Endothelial cell of umbilical vein (primary cell): ENCODE data around the gene SLC15A5. TPM values are rescaled to one million over a fixed set of nuclear protein-coding genes. Genes with fewer than 3 reads are reported as not detected.

Experiments
- BruUV-seq: library from RNA; stranded (reverse); fragments of 400-500 nt; replicated peaks from 2 replicates; lab custom pipeline; 2021; lab: Mats Ljungman, UMichigan
- CTCF ChIA-PET: fragments of 300-600, 350-600 bp; sonication (Branson Sonifier 250); formaldehyde crosslinking; loops from one replicate; lab custom pipeline; 2021; ENCODE audit warnings: antibody characterized with exemption, inconsistent platforms; lab: Charles Lee
- POLR2A ChIA-PET: fragments of 300-600, 350-600 bp; sonication (Branson Sonifier 250); formaldehyde crosslinking; loops from one replicate; lab custom pipeline; 2021; ENCODE audit warnings: antibody characterized with exemption, inconsistent platforms; lab: Charles Lee
- DNase-seq: peaks from one replicate; pipeline ENCODE4 v3.0.0-alpha.2; 2011; ENCODE audit warnings: low read depth, low spot score
- FAIRE-seq: peaks from 2 replicates; lab custom pipeline; 2011; peaks lifted over from hg19 to GRCh38; lab: Jason Lieb, UNC
- H2AFZ ChIP-seq: 2 replicates; pipeline ENCODE4 v1.6.0; 2012; ENCODE audit warnings: low read depth, low read length, control low read depth, inconsistent platforms
- H3K27ac ChIP-seq: 2 replicates; pipeline ENCODE4 v1.5.1; 2011; ENCODE audit warnings: low read depth, mild to moderate bottlenecking, control low read depth, low read length, moderate library complexity; ENCODE audit not compliant: insufficient read depth
- H3K27me3 ChIP-seq, 2 experiments: 2 replicates each; pipeline versions ENCODE4 v1.6.0 to v1.6.1; 2011; ENCODE audit warnings: low read length in 2 of 2, mixed read lengths in 1 of 2; ENCODE audit not compliant: control insufficient read depth in 2 of 2, insufficient read depth in 2 of 2
- H3K36me3 ChIP-seq, 2 experiments: 2 replicates in 1 of 2; 3 replicates in 1 of 2; pipeline ENCODE4 v1.5.1; 2011; ENCODE audit warnings: low read length in 2 of 2, mild to moderate bottlenecking in 1 of 2, moderate library complexity in 1 of 2; ENCODE audit not compliant: control insufficient read depth in 2 of 2, insufficient read depth in 2 of 2; ENCODE audit errors: extremely low read depth in 1 of 2
- H3K4me1 ChIP-seq: 3 replicates; pipeline ENCODE4 v1.5.1; 2011; ENCODE audit warnings: mild to moderate bottlenecking, low read length; ENCODE audit not compliant: control insufficient read depth, insufficient read depth; ENCODE audit errors: extremely low read depth
- H3K4me2 ChIP-seq: 2 replicates; pipeline ENCODE4 v1.6.1; 2011; ENCODE audit warnings: low read length, control low read depth, mixed read lengths; ENCODE audit not compliant: insufficient read depth
- H3K4me3 ChIP-seq, 3 experiments: fragments of 200-600 bp in 1 of 3; sonication (generic), shearing (Covaris generic) in 1 of 3; replicated peaks in 1 of 3; 2 replicates each; pipeline ENCODE4 v1.5.1; 2011 to 2016; ENCODE audit warnings: control low read depth in 3 of 3, low read length in 3 of 3, mild to moderate bottlenecking in 2 of 3, inconsistent platforms in 1 of 3, low read depth in 1 of 3, moderate library complexity in 1 of 3; ENCODE audit not compliant: insufficient read depth in 1 of 3
- H3K79me2 ChIP-seq: 2 replicates; pipeline ENCODE4 v1.6.0; 2012; ENCODE audit warnings: low read length, inconsistent platforms; ENCODE audit not compliant: control insufficient read depth, insufficient read depth
- H3K9ac ChIP-seq: replicated peaks from 2 replicates; pipeline ENCODE3; 2011; ENCODE audit warnings: low read length, control low read depth; ENCODE audit not compliant: insufficient read depth; ENCODE audit errors: extremely low read depth
- H3K9me1 ChIP-seq: replicated peaks from 3 replicates; pipeline ENCODE4 v1.6.0; 2011; ENCODE audit warnings: mild to moderate bottlenecking, low read length; ENCODE audit not compliant: control insufficient read depth, insufficient read depth; ENCODE audit errors: extremely low read depth
- H3K9me3 ChIP-seq: replicated peaks from 2 replicates; pipeline ENCODE4 v1.5.1; 2012; ENCODE audit warnings: low read length, inconsistent platforms; ENCODE audit not compliant: control insufficient read depth, insufficient read depth
- H4K20me1 ChIP-seq: replicated peaks from 2 replicates; pipeline ENCODE3; 2011; ENCODE audit warnings: mild to moderate bottlenecking, low read length; ENCODE audit not compliant: control insufficient read depth, insufficient read depth; ENCODE audit errors: extremely low read depth
- EZH2 ChIP-seq: IDR thresholded peaks from 2 replicates; pipeline ENCODE4 v1.6.1; 2012; ENCODE audit warnings: borderline replicate concordance, low read depth, mild to moderate bottlenecking, moderate library complexity, low read length, inconsistent platforms; ENCODE audit not compliant: severe bottlenecking
- FOS ChIP-seq: IDR thresholded peaks from 2 replicates; pipeline ENCODE4 v1.6.1; 2011; ENCODE audit warnings: mild to moderate bottlenecking, low read length, moderate library complexity, borderline replicate concordance; ENCODE audit not compliant: insufficient read depth
- GATA2 ChIP-seq: IDR thresholded peaks from 2 replicates; pipeline ENCODE4 v1.7.0; 2011; ENCODE audit warnings: low read depth, mild to moderate bottlenecking, moderate library complexity, mixed read lengths, low read length; ENCODE audit not compliant: insufficient read length, insufficient read depth
- JUN ChIP-seq: IDR thresholded peaks from 2 replicates; pipeline ENCODE4 v1.6.1; 2011; ENCODE audit warnings: borderline replicate concordance, low read depth; ENCODE audit not compliant: insufficient read length, insufficient read depth
- MYC ChIP-seq: IDR thresholded peaks from one replicate; pipeline ENCODE4 v1.6.1; 2011; ENCODE audit warnings: mild to moderate bottlenecking, low read depth, low read length
- POLR2A ChIP-seq: IDR thresholded peaks from 2 replicates; pipeline ENCODE4 v1.6.1; 2012; ENCODE audit warnings: low read depth, mild to moderate bottlenecking, control low read depth, low read length
- POLR2AphosphoS5 ChIP-seq: IDR thresholded peaks from 2 replicates; pipeline ENCODE4 v1.6.1; 2012; ENCODE audit warnings: low read depth, mild to moderate bottlenecking, control low read depth, low read length, moderate library complexity; ENCODE audit not compliant: insufficient read depth
- dilution Hi-C: fragments of 300-500 bp; cut with MboI; formaldehyde crosslinking; loops from one replicate; pipeline ENCODE4 v1.15.0; 2019; ENCODE audit warnings: low sequenced_read_pairs; ENCODE audit not compliant: extremely low pct_ligation_motif_present
- intact Hi-C: fragments of 100-400 bp; cut with micrococcal nuclease; formaldehyde crosslinking; loops from one replicate; pipeline ENCODE4 v1.10.0; 2022
- polyA plus RNA-seq, 4 experiments: library from polyadenylated mRNA; depleted of rRNA in 3 of 4; stranded (reverse) in 3 of 4; unstranded in 1 of 4; fragments of >200 nt; gene quantifications; 2 replicates each; pipeline versions ENCODE4 v1.2.1 to v1.2.3, GENCODE V29; 2011 to 2012; ENCODE audit warnings: missing spikeins in 1 of 4
- total RNA-seq: library from RNA; stranded (reverse); gene quantifications from 2 replicates; pipeline ENCODE4 v1.2.3, GENCODE V29; 2021
- TF ChIP-seq, protein P1 (sequence below), 2 donors: IDR thresholded peaks; 1 replicate in 1 of 2; 2 replicates in 1 of 2; pipeline ENCODE4 v1.5.1; 2011; ENCODE audit warnings: low read length in 2 of 2, mild to moderate bottlenecking in 2 of 2, moderate library complexity in 2 of 2, control low read depth in 1 of 2, inconsistent platforms in 1 of 2, low read depth in 1 of 2; ENCODE audit not compliant: insufficient read depth in 1 of 2; ENCODE audit errors: extremely low read depth in 1 of 2
- TF ChIP-seq, protein P2 (sequence below): IDR thresholded peaks from 2 replicates; pipeline ENCODE4 v1.6.1; 2011; ENCODE audit not compliant: insufficient read depth, insufficient read length

SLC15A5 gene
- total and polyA plus RNA-seq, 2 donors (not counting 3 experiments of a cell fraction or from before 2014, with no cell fraction given): not detected

DNA sequence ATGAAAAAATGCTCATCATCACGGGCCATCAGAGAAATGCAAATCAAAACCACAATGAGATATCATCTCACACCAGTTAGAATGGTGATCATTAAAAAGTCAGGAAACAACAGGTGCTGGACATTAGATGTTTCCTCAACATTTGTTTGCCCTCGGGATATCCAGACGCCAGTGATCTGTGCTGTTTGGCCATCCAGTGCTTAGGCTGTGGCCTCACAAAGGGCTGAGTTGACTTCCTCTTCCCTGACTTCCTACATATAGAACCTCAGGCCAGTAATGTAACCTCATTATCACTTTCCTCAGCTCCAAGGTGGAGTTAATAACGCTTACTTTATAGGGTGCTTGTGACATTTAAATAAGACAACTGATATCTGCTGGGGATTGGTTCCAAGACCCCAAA is 51.8 kb downstream of the SLC15A5 start:
- POLR2A ChIA-PET: no interaction called here
- H3K4me2 ChIP-seq: no peak overlapping the region

More for the DNA sequence above, 51.8 kb downstream of the SLC15A5 start:
- Histone ChIP-seq H3K4me3 (no peak overlapping the region), H3K79me2 (no peaks in the 10 kb centered on the region), H3K36me3 (no peaks in the 10 kb centered on the region), H2AFZ (no peak overlapping the region), H4K20me1 (no peaks in the 10 kb centered on the region), H3K27me3 (no peaks in the 10 kb centered on the region), H3K9me3 (no peaks in the 10 kb centered on the region), H3K9ac (no peak overlapping the region), H3K4me1 (no peaks in the 10 kb centered on the region), H3K9me1 (no peaks in the 10 kb centered on the region), H3K27ac (no peak overlapping the region)
- no peak for DNase-seq
- TF ChIP-seq POLR2AphosphoS5 (no peak), EZH2 (no peak), MYC (no peak), GATA2 (no peak), POLR2A (no peak), FOS (no peak), JUN (no peak)
- TF ChIP-seq, protein P1, sequence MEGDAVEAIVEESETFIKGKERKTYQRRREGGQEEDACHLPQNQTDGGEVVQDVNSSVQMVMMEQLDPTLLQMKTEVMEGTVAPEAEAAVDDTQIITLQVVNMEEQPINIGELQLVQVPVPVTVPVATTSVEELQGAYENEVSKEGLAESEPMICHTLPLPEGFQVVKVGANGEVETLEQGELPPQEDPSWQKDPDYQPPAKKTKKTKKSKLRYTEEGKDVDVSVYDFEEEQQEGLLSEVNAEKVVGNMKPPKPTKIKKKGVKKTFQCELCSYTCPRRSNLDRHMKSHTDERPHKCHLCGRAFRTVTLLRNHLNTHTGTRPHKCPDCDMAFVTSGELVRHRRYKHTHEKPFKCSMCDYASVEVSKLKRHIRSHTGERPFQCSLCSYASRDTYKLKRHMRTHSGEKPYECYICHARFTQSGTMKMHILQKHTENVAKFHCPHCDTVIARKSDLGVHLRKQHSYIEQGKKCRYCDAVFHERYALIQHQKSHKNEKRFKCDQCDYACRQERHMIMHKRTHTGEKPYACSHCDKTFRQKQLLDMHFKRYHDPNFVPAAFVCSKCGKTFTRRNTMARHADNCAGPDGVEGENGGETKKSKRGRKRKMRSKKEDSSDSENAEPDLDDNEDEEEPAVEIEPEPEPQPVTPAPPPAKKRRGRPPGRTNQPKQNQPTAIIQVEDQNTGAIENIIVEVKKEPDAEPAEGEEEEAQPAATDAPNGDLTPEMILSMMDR (IDR thresholded peaks at IDR 0.05; ENCODE audit: extremely low read depth in 1 of 2, insufficient read depth in 1 of 2, low read depth in 1 of 2, low read length in 2 of 2): no peak
- TF ChIP-seq, protein P2, sequence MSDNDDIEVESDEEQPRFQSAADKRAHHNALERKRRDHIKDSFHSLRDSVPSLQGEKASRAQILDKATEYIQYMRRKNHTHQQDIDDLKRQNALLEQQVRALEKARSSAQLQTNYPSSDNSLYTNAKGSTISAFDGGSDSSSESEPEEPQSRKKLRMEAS: no peak
- intact Hi-C loops (no loop called here), dilution Hi-C loops (no loop called here)
- CTCF ChIA-PET: no interaction called here
- no TSS peak for BruUV-seq
- FAIRE-seq: no peak
